Measurements from ENCODE around the gene PSMB5. TPM values are rescaled to one million over a fixed set of nuclear protein-coding genes. Genes with fewer than 3 reads are reported as not detected.
A peak's percentile ranks its signal among the peaks of the same experiment; 100 is the strongest.

PSMB5 gene
- total and polyA plus RNA-seq, 2 of the 13 experiments (the other 11 are each of a cell fraction or from before 2014, with no cell fraction given): 705 to 871 TPM

GRCh38 chr14:23045419-23046357 lies 11.0 kb upstream of the PSMB5 start:
- no TSS peak for BruUV-seq (replicated peaks)
- in situ Hi-C loops (cut with HindIII; ENCODE audit: extremely low pct_ligation_motif_present, low pct_unique_long_range_greater_than_20kb): no loop called here
- Histone ChIP-seq H3K4me1 (ENCODE audit: insufficient read depth, low read length) (peaks cover 14% of the 10 kb centered on the region), H3K4me2 (ENCODE audit: low read depth, low read length) (peak overlapping the region; percentile 6; the same call in 1 of the 2 replicates), H2AFZ (ENCODE audit: low read length) (no peak overlapping the region), H4K20me1 (ENCODE audit: insufficient read depth, low read length) (no peaks in the 10 kb centered on the region), H3K36me3 (replicated peaks in 1 of 2; ENCODE audit: control insufficient read depth in 1 of 2, insufficient read depth in 2 of 2, low read length in 2 of 2) (no peaks in the 10 kb centered on the region), H3K9ac (ENCODE audit: insufficient read depth, low read depth, low read length) (no peak overlapping the region), H3K27me3 (ENCODE audit: control insufficient read depth in 1 of 2, insufficient read depth in 2 of 2, low read length in 2 of 2) (peaks cover 16 to 35% of the 10 kb centered on the region in 2 experiments), H3K79me2 (ENCODE audit: insufficient read depth, low read length) (no peaks in the 10 kb centered on the region), H3K4me3 (replicated peaks in 1 of 3; ENCODE audit: insufficient read depth in 1 of 3, low read depth in 2 of 3, low read length in 3 of 3) (no peak overlapping the region), H3K27ac (ENCODE audit: extremely low read length, insufficient read depth, low read length) (no peak overlapping the region), H3K9me3 (ENCODE audit: low read length) (no peaks in the 10 kb centered on the region)
- CTCF ChIA-PET (ENCODE audit: low intra/inter-chr PET ratio, low total read pairs): no interaction called here
- FAIRE-seq (peak; percentile 68), ATAC-seq (peak; percentile 24), DNase-seq (ENCODE audit: low spot score) (no peak)
- WGBS (ENCODE audit: low lambda C conversion rate): 28% methylated on average over 13 of the region's 13 CpGs
- POLR2A ChIA-PET: interaction anchor here (1.0 to 1.6 kb wide), 4 partner anchors 12 to 59 kb away, joined by 3 to 9 read pairs (median 4); no protein-coding TSS in a partner anchor
- intact Hi-C loops (cut with micrococcal nuclease; ENCODE audit: unreplicated experiment): no loop called here
- 0 out of 2 replicates have a peak, but pooled peaks have one; percentile 29 for TF ChIP-seq MAZ (IDR thresholded peaks at IDR 0.05; ENCODE audit: borderline replicate concordance, low read depth, low read length)
- no peak for TF ChIP-seq MAZ (CRISPR knock-in tag; IDR thresholded peaks at IDR 0.05; ENCODE audit: low read depth)
- TF ChIP-seq ZNF10 (CRISPR knock-in tag; IDR thresholded peaks at IDR 0.05; ENCODE audit: borderline replicate concordance, low read depth): no peak
- TF ChIP-seq TEAD3 (CRISPR knock-in tag; optimal IDR thresholded peaks at IDR 0.05; ENCODE audit: borderline replicate concordance): peak; percentile 82
- peak; percentile 59 for TF ChIP-seq HNF4A (CRISPR knock-in tag; IDR thresholded peaks at IDR 0.05)
- TF ChIP-seq ZNF331 (CRISPR knock-in tag; IDR thresholded peaks at IDR 0.05): no peak
- TF ChIP-seq BRCA1 (CRISPR knock-in tag; IDR thresholded peaks at IDR 0.05): no peak
- TF ChIP-seq FOSL2 (CRISPR knock-in tag; IDR thresholded peaks at IDR 0.05): no peak
- TF ChIP-seq ZNF891 (CRISPR knock-in tag; IDR thresholded peaks at IDR 0.05): no peak
- TF ChIP-seq MEIS2 (CRISPR knock-in tag; IDR thresholded peaks at IDR 0.05): no peak
- no peak for TF ChIP-seq ATF5 (CRISPR knock-in tag; IDR thresholded peaks at IDR 0.05; ENCODE audit: low read depth)
- TF ChIP-seq EZH2 (conservative IDR thresholded peaks at IDR 0.05; ENCODE audit: low read depth, low read length): 0 out of 2 replicates have a peak, but pooled peaks have one; percentile 30
- TF ChIP-seq ZNF281 (CRISPR knock-in tag; IDR thresholded peaks at IDR 0.05; ENCODE audit: borderline replicate concordance): 0 out of 2 replicates have a peak, but pooled peaks have one; percentile 6
- TF ChIP-seq ZNF790 (CRISPR knock-in tag; IDR thresholded peaks at IDR 0.05; ENCODE audit: borderline replicate concordance): no peak
- no peak for TF ChIP-seq SRF (IDR thresholded peaks at IDR 0.05; ENCODE audit: low read depth, low read length)
- 0 out of 2 replicates have a peak, but pooled peaks have one; percentile 28 for TF ChIP-seq ZNF296 (CRISPR knock-in tag; conservative IDR thresholded peaks at IDR 0.05)
- no peak for TF ChIP-seq ZNF138 (CRISPR knock-in tag; IDR thresholded peaks at IDR 0.05; ENCODE audit: low read depth)
- no peak for TF ChIP-seq ZNF619 (CRISPR knock-in tag; IDR thresholded peaks at IDR 0.05)
- TF ChIP-seq ZNF780A (CRISPR knock-in tag; IDR thresholded peaks at IDR 0.05): no peak
- TF ChIP-seq ZNF597 (CRISPR knock-in tag; IDR thresholded peaks at IDR 0.05): no peak
